H1 (cell line): Measurements from ENCODE around the gene CALHM3. TPM values are rescaled to one million over a fixed set of nuclear protein-coding genes. Genes with fewer than 3 reads are reported as not detected.

Experiments used
- SIX5 ChIP-seq: IDR thresholded peaks from 2 replicates; pipeline ENCODE4 v1.6.1; 2011; ENCODE audit warnings: mild to moderate bottlenecking, low read depth, low read length
- ZNF274 ChIP-seq: IDR thresholded peaks from 2 replicates; pipeline ENCODE4 v1.7.0; 2012; ENCODE audit warnings: low read length, borderline replicate concordance; ENCODE audit errors: extremely low read depth
- polyA plus RNA-seq, 7 experiments: library from polyadenylated mRNA; depleted of rRNA in 3 of 7; stranded (reverse) in 5 of 7; unstranded in 2 of 7; fragments of >200 nt in 5 of 7; fragments of 200-250 nt in 2 of 7; gene quantifications; 1 replicate in 5 of 7; 2 replicates in 1 of 7; 4 replicates in 1 of 7; pipeline versions ENCODE4 v1.2.1 to v1.2.3, GENCODE V29; 2011 to 2013; ENCODE audit warnings: missing spikeins in 2 of 7, mixed read lengths in 2 of 7
- total RNA-seq: library from RNA; stranded (reverse); fragmentation: NEBNext Ultra II Directional; extraction: Animal tissue kit (Norgen Biotek cat#: 25700); gene quantifications from 2 replicates; pipeline ENCODE4 v1.2.1, GENCODE V29; 2021

Gene CALHM3
- total and polyA plus RNA-seq, 2 of the 8 experiments (the other 6 are each of a cell fraction or from before 2014, with no cell fraction given), result 0.17 to 0.60 TPM

GRCh38 chr10:103525901-103526300 is 46.9 kb upstream of the CALHM3 start (continued):
- TF ChIP-seq ZNF274 (no peak), SIX5 (no peak)
